RWPE2 (cell line): Measurements from ENCODE around the gene NFU1.

Experiments
- ATAC-seq: fragments of 200-7000 bp; cut with Tn5 transposase; 3 replicates; pipeline ENCODE4 v1.9.1; 2021; ENCODE audit warnings: low read depth
- DNase-seq: peaks from one replicate; pipeline ENCODE4 v3.0.0-alpha.2; 2020; ENCODE audit warnings: low spot score
- H3K27ac ChIP-seq: fragments of 450-650 bp; 2 replicates; pipeline ENCODE4 v1.5.1; 2017; ENCODE audit warnings: mild to moderate bottlenecking; ENCODE audit not compliant: poor library complexity, severe bottlenecking
- H3K27me3 ChIP-seq: fragments of 250-450 bp; sonication (Bioruptor Pico); 2 replicates; pipeline ENCODE4 v1.5.1; 2021; ENCODE audit warnings: mild to moderate bottlenecking, moderate library complexity; ENCODE audit not compliant: insufficient read depth, poor library complexity, severe bottlenecking
- H3K36me3 ChIP-seq: fragments of 250-450 bp; sonication (Bioruptor Pico); 2 replicates; pipeline ENCODE4 v1.5.1; 2020; ENCODE audit warnings: low read depth, mild to moderate bottlenecking, moderate library complexity
- H3K4me1 ChIP-seq: fragments of 250-450 bp; sonication (Bioruptor Pico); 2 replicates; pipeline ENCODE4 v1.5.1; 2021; ENCODE audit warnings: mild to moderate bottlenecking, moderate library complexity; ENCODE audit not compliant: insufficient read depth, poor library complexity, severe bottlenecking
- H3K4me3 ChIP-seq: fragments of 250-450 bp; sonication (Bioruptor Pico); 2 replicates; pipeline ENCODE4 v1.5.1; 2021; ENCODE audit warnings: mild to moderate bottlenecking, moderate library complexity; ENCODE audit not compliant: severe bottlenecking
- H3K9me3 ChIP-seq: fragments of 250-450 bp; sonication (Bioruptor Pico); 2 replicates; pipeline ENCODE4 v1.5.1; 2021; ENCODE audit warnings: mild to moderate bottlenecking, moderate library complexity; ENCODE audit not compliant: severe bottlenecking
- CTCF ChIP-seq: fragments of 450-650 bp; IDR thresholded peaks from one replicate; pipeline ENCODE4 v1.5.1; 2017; ENCODE audit warnings: mild to moderate bottlenecking, moderate library complexity; ENCODE audit not compliant: poor library complexity, severe bottlenecking

NFU1 gene

GRCh38 chr2:69481421-69481820, 44.2 kb upstream of the NFU1 start:
- Histone ChIP-seq H3K4me3 (no peak overlapping the region), H3K4me1 (no peaks in the 10 kb centered on the region), H3K27me3 (no peaks in the 10 kb centered on the region), H3K36me3 (peaks cover 6% of the 10 kb centered on the region; the same call in 1 of the 2 replicates), H3K27ac (no peak overlapping the region), H3K9me3 (no peaks in the 10 kb centered on the region)
- ATAC-seq, result no peak
- no peak for TF ChIP-seq CTCF
- no peak for DNase-seq

GRCh38 chr2:69477627-69478026, 40.4 kb upstream of the NFU1 start:
- Histone ChIP-seq H3K36me3 (peaks cover 6% of the 10 kb centered on the region; the same call in 1 of the 2 replicates), H3K4me1 (no peaks in the 10 kb centered on the region), H3K27me3 (no peaks in the 10 kb centered on the region), H3K4me3 (no peak overlapping the region), H3K27ac (no peak overlapping the region), H3K9me3 (no peaks in the 10 kb centered on the region)
- DNase-seq, result no peak
- ATAC-seq, result no peak
- TF ChIP-seq CTCF, result no peak

GRCh38 chr2:69474688-69475087, 37.5 kb upstream of the NFU1 start:
- Histone ChIP-seq H3K4me3 (no peak overlapping the region), H3K36me3 (peaks cover 6% of the 10 kb centered on the region; the same call in 1 of the 2 replicates), H3K27ac (no peak overlapping the region), H3K27me3 (no peaks in the 10 kb centered on the region), H3K4me1 (no peaks in the 10 kb centered on the region), H3K9me3 (no peaks in the 10 kb centered on the region)
- ATAC-seq (no peak), DNase-seq (no peak)
- no peak for TF ChIP-seq CTCF

- DNase-seq (no peak), ATAC-seq (no peak)
- Histone ChIP-seq H3K9me3 (no peaks in the 10 kb centered on the region), H3K27ac (no peak overlapping the region), H3K27me3 (no peaks in the 10 kb centered on the region), H3K4me1 (no peaks in the 10 kb centered on the region), H3K4me3 (no peak overlapping the region), H3K36me3 (peaks cover 2% of the 10 kb centered on the region; the same call in 1 of the 2 replicates)
- TF ChIP-seq CTCF, result no peak
These were observed 34.6 kb upstream of the NFU1 start for GRCh38 chr2:69471793-69472192.

GRCh38 chr2:69470911-69471310, 33.7 kb upstream of the NFU1 start:
- Histone ChIP-seq H3K27ac (no peak overlapping the region), H3K4me3 (no peak overlapping the region), H3K27me3 (no peaks in the 10 kb centered on the region), H3K4me1 (no peaks in the 10 kb centered on the region), H3K36me3 (no peaks in the 10 kb centered on the region), H3K9me3 (no peaks in the 10 kb centered on the region)
- DNase-seq, result no peak
- no peak for TF ChIP-seq CTCF
- ATAC-seq, result no peak
